GM18508 (cell line): ENCODE data around the gene MRPL27.

ENCODE experiments used
- ATAC-seq: cut with Tn5 transposase; IDR thresholded peaks from one replicate; pipeline ENCODE4 v1.9.1; 2021; ENCODE audit warnings: moderate number of reproducible peaks; ENCODE audit not compliant: insufficient read depth, unreplicated experiment

The MRPL27 gene

DNA sequence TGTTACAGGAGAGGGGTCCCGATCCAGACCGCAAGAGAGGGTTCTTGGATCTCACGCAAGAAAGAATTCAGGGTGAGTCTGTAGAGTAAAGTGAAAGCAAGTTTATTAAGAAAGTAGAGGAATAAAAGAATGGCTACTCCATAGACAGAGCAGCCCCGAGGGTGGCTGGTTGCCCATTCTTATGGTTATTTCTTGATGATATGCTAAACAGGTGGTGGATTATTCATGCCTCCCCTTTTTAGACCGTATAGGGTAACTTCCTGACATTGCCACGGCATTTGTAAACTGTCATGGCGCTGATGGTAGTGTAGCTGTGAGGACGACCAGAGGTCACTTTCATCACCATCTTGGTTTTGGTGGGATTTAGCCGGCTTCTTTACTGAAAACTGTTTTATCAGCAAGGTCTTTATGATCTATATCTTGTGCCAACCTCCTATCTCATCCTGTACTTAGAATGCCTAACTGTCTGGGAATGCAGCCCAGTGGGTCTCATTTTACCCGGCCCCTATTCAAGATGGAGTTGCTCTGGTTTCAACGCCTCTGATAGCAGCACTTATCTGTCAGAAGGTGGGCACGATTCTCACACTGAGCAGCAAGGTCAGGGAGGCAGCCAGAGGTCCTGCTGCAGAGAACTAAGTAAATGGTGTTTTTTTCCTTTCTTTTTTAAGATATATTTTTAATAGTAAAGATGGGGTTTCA lies 53.5 kb downstream of the MRPL27 start:
- ATAC-seq: no peak

- no peak for ATAC-seq
Observed at GRCh38 chr17:50318501-50319285, 54.3 kb downstream of the MRPL27 start.
